Measurements from ENCODE around the gene CACHD1. TPM values are rescaled to one million over a fixed set of nuclear protein-coding genes. Genes with fewer than 3 reads are reported as not detected.

The CACHD1 gene
- polyA plus RNA-seq, 1 of the 3 experiments (the other 2 are of a cell fraction) = 2.2 TPM

- Histone ChIP-seq H3K9me2 (no peaks in the 10 kb centered on the region), H2AFZ (ENCODE audit: low read depth) (no peak overlapping the region), H3K4me3 (ENCODE audit: low read depth in 2 of 2, low read length in 1 of 2) (no peak overlapping the region), H3K36me3 (replicated peaks in 1 of 2; ENCODE audit: control insufficient read depth in 1 of 2, insufficient read depth in 2 of 2, low read length in 1 of 2) (no peaks in the 10 kb centered on the region), H3K27ac (ENCODE audit: low read depth in 2 of 2, low read length in 1 of 2) (no peak overlapping the region), H3F3A (replicated peaks; ENCODE audit: insufficient read depth) (no peaks in the 10 kb centered on the region), H3K27me3 (ENCODE audit: insufficient read depth) (no peaks in the 10 kb centered on the region), H3K9ac (no peak overlapping the region), H3K4me1 (ENCODE audit: control insufficient read depth in 1 of 2, insufficient read depth in 2 of 2, low read depth in 1 of 2, low read length in 1 of 2) (no peaks in the 10 kb centered on the region), H3K4me2 (no peak overlapping the region), H4K20me1 (ENCODE audit: insufficient read depth) (no peaks in the 10 kb centered on the region), H3K79me2 (ENCODE audit: insufficient read depth) (no peaks in the 10 kb centered on the region), H3K9me3 (no peaks in the 10 kb centered on the region)
- DNase-seq = no peak
- TF ChIP-seq JUND (IDR thresholded peaks at IDR 0.05) (no peak), RCOR1 (IDR thresholded peaks at IDR 0.05; ENCODE audit: low read length) (no peak)
- ChIA-PET CTCF (interaction anchor here (1.2 kb wide), 1 partner anchor 123 kb away, joined by 3 read pairs; no protein-coding TSS in a partner anchor), POLR2A (no interaction called here)
- 92% methylated on average over 5 of the region's 5 CpGs for whole genome bisulfite sequencing (ENCODE audit: low lambda C conversion rate)
Measured at GRCh38 chr1:64701071-64701470, 231.1 kb downstream of the CACHD1 start.

- 44% methylated on average over 2 of the region's 2 CpGs for WGBS (ENCODE audit: low lambda C conversion rate)
- no peaks in the 10 kb centered on the region for H3K9me3 ChIP-seq
- H3F3A ChIP-seq (replicated peaks; ENCODE audit: insufficient read depth) = no peaks in the 10 kb centered on the region
- DNase-seq = no peak
- no peaks in the 10 kb centered on the region for H3K79me2 ChIP-seq (ENCODE audit: insufficient read depth)
- H3K4me3 ChIP-seq (ENCODE audit: low read depth in 2 of 2, low read length in 1 of 2) = no peak overlapping the region
- H3K27ac ChIP-seq (ENCODE audit: low read depth in 2 of 2, low read length in 1 of 2) = no peak overlapping the region
- H2AFZ ChIP-seq (ENCODE audit: low read depth) = no peak overlapping the region
- ChIA-PET CTCF (interaction anchor here (0.8 to 1.2 kb wide), 2 partner anchors 27 to 122 kb away, joined by 3 to 6 read pairs; no protein-coding TSS in a partner anchor), POLR2A (no interaction called here)
- H4K20me1 ChIP-seq (ENCODE audit: insufficient read depth) = no peaks in the 10 kb centered on the region
- no peaks in the 10 kb centered on the region for H3K27me3 ChIP-seq (ENCODE audit: insufficient read depth)
- H3K9ac ChIP-seq = no peak overlapping the region
- TF ChIP-seq USF1 (IDR thresholded peaks at IDR 0.05; ENCODE audit: borderline replicate concordance, low read depth) (no peak), SMC3 (IDR thresholded peaks at IDR 0.05; ENCODE audit: low read depth, low read length) (no peak), IRF3 (IDR thresholded peaks at IDR 0.05; ENCODE audit: low read depth, low read length) (no peak), MEF2A (IDR thresholded peaks at IDR 0.05; ENCODE audit: borderline replicate concordance, low read depth) (no peak), TEAD4 (IDR thresholded peaks at IDR 0.05; ENCODE audit: borderline replicate concordance, insufficient read depth) (no peak), NFIC (IDR thresholded peaks at IDR 0.05; ENCODE audit: borderline replicate concordance) (no peak), TCF12 (IDR thresholded peaks at IDR 0.05) (no peak), FOSL2 (IDR thresholded peaks at IDR 0.05; ENCODE audit: borderline replicate concordance, low read depth) (no peak), GATA2 (CRISPR knock-in tag; IDR thresholded peaks at IDR 0.05) (no peak), CTCF (IDR thresholded peaks at IDR 0.05) (no peak), RAD21 (IDR thresholded peaks at IDR 0.05; ENCODE audit: low read length) (no peak), RXRA (IDR thresholded peaks at IDR 0.05; ENCODE audit: borderline replicate concordance, low read depth) (no peak), RCOR1 (IDR thresholded peaks at IDR 0.05; ENCODE audit: low read length) (no peak), YY1 (IDR thresholded peaks at IDR 0.05; ENCODE audit: low read depth) (no peak), RFX5 (IDR thresholded peaks at IDR 0.05; ENCODE audit: low read length) (no peak), USF2 (IDR thresholded peaks at IDR 0.05; ENCODE audit: borderline replicate concordance, low read depth, low read length) (no peak), FOXJ3 (CRISPR knock-in tag; IDR thresholded peaks at IDR 0.05) (no peak), SIN3A (IDR thresholded peaks at IDR 0.05; ENCODE audit: borderline replicate concordance, low read depth, low read length) (no peak), REST (IDR thresholded peaks at IDR 0.05; ENCODE audit: low read depth, low read length) (no peak)
- H3K4me1 ChIP-seq (ENCODE audit: control insufficient read depth in 1 of 2, insufficient read depth in 2 of 2, low read depth in 1 of 2, low read length in 1 of 2) = no peaks in the 10 kb centered on the region
- no peaks in the 10 kb centered on the region for H3K36me3 ChIP-seq (replicated peaks in 1 of 2; ENCODE audit: control insufficient read depth in 1 of 2, insufficient read depth in 2 of 2, low read length in 1 of 2)
- no peaks in the 10 kb centered on the region for H3K9me2 ChIP-seq
- H3K4me2 ChIP-seq = no peak overlapping the region
Measured at GRCh38 chr1:64701886-64702285, 232.0 kb downstream of the CACHD1 start.
